ENCODE measurements around the gene ACSS2.
"Not testable (repeated sequence)": the region's sequence is repeated elsewhere in the genome, so short reads cannot be mapped to it uniquely, and the experiment has no call there.

ACSS2 gene

GRCh38 chr20:34874094-34874654 lies 2.2 kb upstream of the ACSS2 start:
- H3K79me2 ChIP-seq (ENCODE audit: control insufficient read depth, insufficient read depth, low read length, poor library complexity): peaks cover 9% of the 10 kb centered on the region
- H3K4ac ChIP-seq (ENCODE audit: low read depth, low read length): no peak overlapping the region
- no peak overlapping the region for H2BK5ac ChIP-seq (ENCODE audit: low read depth, low read length, poor library complexity)
- peaks cover 4 to 20% of the 10 kb centered on the region in 2 experiments for H3K4me1 ChIP-seq (ENCODE audit: control insufficient read depth in 1 of 2, insufficient read depth in 2 of 2, low read length in 2 of 2)
- WGBS (ENCODE audit: extremely low coverage, insufficient coverage, insufficient read length): no CpG with 5 or more reads among the region's 2 CpGs
- H2BK12ac ChIP-seq (ENCODE audit: low read length): peak overlapping the region; percentile 93
- H2BK120ac ChIP-seq (ENCODE audit: insufficient read depth, low read length, poor library complexity): peak overlapping the region; percentile 44
- no peak overlapping the region for H2AK5ac ChIP-seq (ENCODE audit: low read length)
- no peak overlapping the region for H4K8ac ChIP-seq (ENCODE audit: low read depth, low read length)
- H3K27ac ChIP-seq (ENCODE audit: low read depth, low read length): no peak overlapping the region
- H2AFZ ChIP-seq (ENCODE audit: insufficient read depth, low read length, poor library complexity): no peak overlapping the region
- DNase-seq: peak; percentile 84 to 91
- H3K79me1 ChIP-seq (ENCODE audit: low read length): peaks cover 8% of the 10 kb centered on the region
- no peaks in the 10 kb centered on the region for H3K9me3 ChIP-seq (ENCODE audit: insufficient read depth, low read depth, low read length)
- no peak overlapping the region for H3K23ac ChIP-seq (ENCODE audit: low read length)
- no peak overlapping the region for H3K14ac ChIP-seq (ENCODE audit: low read length)
- H4K91ac ChIP-seq (ENCODE audit: low read depth, low read length): peak overlapping the region; percentile 41
- H3K18ac ChIP-seq (ENCODE audit: low read length): no peak overlapping the region
- H4K12ac ChIP-seq (ENCODE audit: low read depth, low read length): no peak overlapping the region
- H3K4me2 ChIP-seq (ENCODE audit: low read length): no peak overlapping the region
- no peaks in the 10 kb centered on the region for H3K36me3 ChIP-seq (ENCODE audit: control insufficient read depth in 1 of 2, insufficient read depth in 2 of 2, low read length in 2 of 2)
- no peak overlapping the region for H3K4me3 ChIP-seq (ENCODE audit: low read depth, low read length)
- no peaks in the 10 kb centered on the region for H3K27me3 ChIP-seq (ENCODE audit: insufficient read depth, low read length)
- H3K9ac ChIP-seq (ENCODE audit: low read length): no peak overlapping the region

GRCh38 chr20:34875642-34876405 lies 588 bp upstream of the ACSS2 start:
- H3K18ac ChIP-seq (ENCODE audit: low read length): no peak overlapping the region
- no peak overlapping the region for H3K9ac ChIP-seq (ENCODE audit: low read length)
- DNase-seq: peak in 1 of 2 donors; percentile 95
- H3K14ac ChIP-seq (ENCODE audit: low read length): no peak overlapping the region
- no peaks in the 10 kb centered on the region for H3K36me3 ChIP-seq (ENCODE audit: control insufficient read depth in 1 of 2, insufficient read depth in 2 of 2, low read length in 2 of 2)
- peak overlapping the region; percentile 3 for H2AFZ ChIP-seq (ENCODE audit: insufficient read depth, low read length, poor library complexity)
- peak overlapping the region; percentile 58 for H4K8ac ChIP-seq (ENCODE audit: low read depth, low read length)
- H3K23ac ChIP-seq (ENCODE audit: low read length): no peak overlapping the region
- H4K12ac ChIP-seq (ENCODE audit: low read depth, low read length): no peak overlapping the region
- no peak overlapping the region for H2BK120ac ChIP-seq (ENCODE audit: insufficient read depth, low read length, poor library complexity)
- H3K4me1 ChIP-seq (ENCODE audit: control insufficient read depth in 1 of 2, insufficient read depth in 2 of 2, low read length in 2 of 2): peaks cover 4 to 20% of the 10 kb centered on the region in 2 experiments
- no peaks in the 10 kb centered on the region for H3K27me3 ChIP-seq (ENCODE audit: insufficient read depth, low read length)
- H4K91ac ChIP-seq (ENCODE audit: low read depth, low read length): peak overlapping the region; percentile 75
- H3K9me3 ChIP-seq (ENCODE audit: insufficient read depth, low read depth, low read length): no peaks in the 10 kb centered on the region
- H2BK12ac ChIP-seq (ENCODE audit: low read length): no peak overlapping the region
- peak overlapping the region; percentile 70 for H2BK5ac ChIP-seq (ENCODE audit: low read depth, low read length, poor library complexity)
- peak overlapping the region; percentile 82 for H3K27ac ChIP-seq (ENCODE audit: low read depth, low read length)
- peaks cover 8% of the 10 kb centered on the region for H3K79me1 ChIP-seq (ENCODE audit: low read length)
- peak overlapping the region; percentile 81 for H3K4me2 ChIP-seq (ENCODE audit: low read length)
- no CpG with 5 or more reads among the region's 20 CpGs for WGBS (ENCODE audit: extremely low coverage, insufficient coverage, insufficient read length)
- H3K4ac ChIP-seq (ENCODE audit: low read depth, low read length): no peak overlapping the region
- H3K79me2 ChIP-seq (ENCODE audit: control insufficient read depth, insufficient read depth, low read length, poor library complexity): peaks cover 9% of the 10 kb centered on the region
- H3K4me3 ChIP-seq (ENCODE audit: low read depth, low read length): peak overlapping the region; percentile 32
- no peak overlapping the region for H2AK5ac ChIP-seq (ENCODE audit: low read length)

- Histone ChIP-seq H3K9me3 (ENCODE audit: insufficient read depth, low read depth, low read length) (no peaks in the 10 kb centered on the region), H2BK5ac (ENCODE audit: low read depth, low read length, poor library complexity) (no peak overlapping the region), H3K9ac (ENCODE audit: low read length) (no peak overlapping the region), H2AFZ (ENCODE audit: insufficient read depth, low read length, poor library complexity) (no peak overlapping the region), H2AK5ac (ENCODE audit: low read length) (no peak overlapping the region), H3K27ac (ENCODE audit: low read depth, low read length) (no peak overlapping the region), H3K79me2 (ENCODE audit: control insufficient read depth, insufficient read depth, low read length, poor library complexity) (peaks cover 5% of the 10 kb centered on the region), H4K12ac (ENCODE audit: low read depth, low read length) (no peak overlapping the region), H3K4me2 (ENCODE audit: low read length) (no peak overlapping the region), H2BK12ac (ENCODE audit: low read length) (no peak overlapping the region), H3K79me1 (ENCODE audit: low read length) (peaks cover 3% of the 10 kb centered on the region), H3K36me3 (ENCODE audit: control insufficient read depth in 1 of 2, insufficient read depth in 2 of 2, low read length in 2 of 2) (peaks cover 8 to 9% of the 10 kb centered on the region in 2 experiments), H2BK120ac (ENCODE audit: insufficient read depth, low read length, poor library complexity) (no peak overlapping the region), H4K91ac (ENCODE audit: low read depth, low read length) (no peak overlapping the region), H3K23ac (ENCODE audit: low read length) (no peak overlapping the region), H3K18ac (ENCODE audit: low read length) (no peak overlapping the region), H3K14ac (ENCODE audit: low read length) (no peak overlapping the region), H3K27me3 (ENCODE audit: insufficient read depth, low read length) (no peaks in the 10 kb centered on the region), H3K4ac (ENCODE audit: low read depth, low read length) (no peak overlapping the region), H3K4me3 (ENCODE audit: low read depth, low read length) (no peak overlapping the region), H4K8ac (ENCODE audit: low read depth, low read length) (no peak overlapping the region), H3K4me1 (ENCODE audit: control insufficient read depth in 1 of 2, insufficient read depth in 2 of 2, low read length in 2 of 2) (peaks cover 0 to 5% of the 10 kb centered on the region in 2 experiments)
- no CpG with 5 or more reads among the region's 6 CpGs for WGBS (ENCODE audit: extremely low coverage, insufficient coverage, insufficient read length)
- no peak for DNase-seq
Measured at GRCh38 chr20:34880215-34880850, 3.9 kb downstream of the ACSS2 start.

GRCh38 chr20:34880971-34881370 lies 4.6 kb downstream of the ACSS2 start:
- WGBS (ENCODE audit: extremely low coverage, insufficient coverage, insufficient read length): no CpG with 5 or more reads among the region's 7 CpGs
- not testable (repeated sequence) for H3K23ac ChIP-seq (ENCODE audit: low read length); H3K79me1 ChIP-seq (ENCODE audit: low read length); H3K9ac ChIP-seq (ENCODE audit: low read length); H3K79me2 ChIP-seq (ENCODE audit: control insufficient read depth, insufficient read depth, low read length, poor library complexity); H3K36me3 ChIP-seq (ENCODE audit: control insufficient read depth in 1 of 2, insufficient read depth in 2 of 2, low read length in 2 of 2); H3K18ac ChIP-seq (ENCODE audit: low read length); H3K9me3 ChIP-seq (ENCODE audit: insufficient read depth, low read depth, low read length); H3K27ac ChIP-seq (ENCODE audit: low read depth, low read length); H3K27me3 ChIP-seq (ENCODE audit: insufficient read depth, low read length); H4K12ac ChIP-seq (ENCODE audit: low read depth, low read length); H4K8ac ChIP-seq (ENCODE audit: low read depth, low read length); H3K4me3 ChIP-seq (ENCODE audit: low read depth, low read length); DNase-seq; H2BK120ac ChIP-seq (ENCODE audit: insufficient read depth, low read length, poor library complexity); H2AFZ ChIP-seq (ENCODE audit: insufficient read depth, low read length, poor library complexity); H2BK12ac ChIP-seq (ENCODE audit: low read length); H3K14ac ChIP-seq (ENCODE audit: low read length); H3K4me2 ChIP-seq (ENCODE audit: low read length); H2AK5ac ChIP-seq (ENCODE audit: low read length); H3K4ac ChIP-seq (ENCODE audit: low read depth, low read length); H3K4me1 ChIP-seq (ENCODE audit: control insufficient read depth in 1 of 2, insufficient read depth in 2 of 2, low read length in 2 of 2); H4K91ac ChIP-seq (ENCODE audit: low read depth, low read length); H2BK5ac ChIP-seq (ENCODE audit: low read depth, low read length, poor library complexity)
